WTC11 (cell line): ENCODE data around the gene FAM193A. TPM values are rescaled to one million over a fixed set of nuclear protein-coding genes. Genes with fewer than 3 reads are reported as not detected.
A peak's percentile ranks its signal among the peaks of the same experiment; 100 is the strongest.

Experiments
- ATAC-seq: fragments of 200-7000 bp; cut with Tn5 transposase; 2 replicates; pipeline ENCODE4 v1.10.0; 2021; ENCODE audit warnings: mild to moderate bottlenecking, moderate library complexity
- CTCF ChIA-PET: fragments of 300-600 bp; sonication (Branson Sonifier 250); formaldehyde crosslinking; loops from one replicate; lab custom pipeline; 2021; ENCODE audit warnings: antibody characterized with exemption; lab: Charles Lee
- POLR2A ChIA-PET: fragments of 350-600 bp; sonication (Branson Sonifier 250); formaldehyde crosslinking; loops from one replicate; lab custom pipeline; 2021; ENCODE audit warnings: antibody characterized with exemption; lab: Charles Lee
- DNase-seq: peaks from one replicate; pipeline ENCODE4 v3.0.0; 2021; ENCODE audit warnings: low spot score
- H3K27ac Mint-ChIP-seq: 2 replicates; pipeline ENCODE4 v1.8.0; 2021; ENCODE audit warnings: mixed read lengths
- H3K27me3 Mint-ChIP-seq: 2 replicates; pipeline ENCODE4 v1.8.0; 2021; ENCODE audit warnings: low read depth, mild to moderate bottlenecking, moderate library complexity, mixed read lengths
- H3K36me3 Mint-ChIP-seq: 2 replicates; pipeline ENCODE4 v1.8.0; 2021; ENCODE audit warnings: mixed read lengths
- H3K4me1 Mint-ChIP-seq: 2 replicates; pipeline ENCODE4 v1.8.0; 2022; ENCODE audit warnings: mixed read lengths
- H3K4me3 Mint-ChIP-seq: 2 replicates; pipeline ENCODE4 v1.8.0; 2021; ENCODE audit warnings: mild to moderate bottlenecking, moderate library complexity, mixed read lengths
- H3K9me3 Mint-ChIP-seq: 2 replicates; pipeline ENCODE4 v1.8.0; 2021; ENCODE audit warnings: mixed read lengths
- CBFB ChIP-seq: sonication (generic); formaldehyde crosslinking; IDR thresholded peaks from 2 replicates; pipeline ENCODE4 v1.8.1; 2022; ENCODE audit warnings: mild to moderate bottlenecking, low read depth, missing genetic modification reagents
- CREM ChIP-seq: sonication (generic); formaldehyde crosslinking; IDR thresholded peaks from 2 replicates; pipeline ENCODE4 v1.8.1; 2022; ENCODE audit warnings: mild to moderate bottlenecking, missing genetic modification reagents, moderate library complexity
- ETV6 ChIP-seq: sonication (generic); formaldehyde crosslinking; IDR thresholded peaks from 2 replicates; pipeline ENCODE4 v1.8.1; 2022; ENCODE audit warnings: mild to moderate bottlenecking, missing genetic modification reagents
- FOXJ3 ChIP-seq: sonication (generic); formaldehyde crosslinking; IDR thresholded peaks from 2 replicates; pipeline ENCODE4 v1.9.0; 2021; ENCODE audit warnings: missing genetic modification reagents, mild to moderate bottlenecking, borderline replicate concordance
- FOXK1 ChIP-seq: sonication (generic); formaldehyde crosslinking; IDR thresholded peaks from 2 replicates; pipeline ENCODE4 v1.8.0; 2022; ENCODE audit warnings: mild to moderate bottlenecking, moderate library complexity, missing genetic modification reagents
- MYBL2 ChIP-seq: sonication (generic); formaldehyde crosslinking; IDR thresholded peaks from 2 replicates; pipeline ENCODE4 v1.8.1; 2023; ENCODE audit warnings: mild to moderate bottlenecking, moderate library complexity, missing genetic modification reagents
- NFATC4 ChIP-seq: fragments of 250-450 bp; sonication (Bioruptor Pico); IDR thresholded peaks from 2 replicates; pipeline ENCODE4 v1.9.0; 2021; ENCODE audit warnings: mild to moderate bottlenecking
- NR1H2 ChIP-seq: sonication (generic); formaldehyde crosslinking; IDR thresholded peaks from 2 replicates; pipeline ENCODE4 v1.9.0; 2021; ENCODE audit warnings: mild to moderate bottlenecking, moderate library complexity, missing genetic modification reagents
- TP53 ChIP-seq: sonication (generic); formaldehyde crosslinking; IDR thresholded peaks from 2 replicates; pipeline ENCODE4 v1.8.1; 2023; ENCODE audit warnings: mild to moderate bottlenecking, missing genetic modification reagents
- ZNF219 ChIP-seq: sonication (generic); formaldehyde crosslinking; IDR thresholded peaks from 2 replicates; pipeline ENCODE4 v1.8.0; 2023; ENCODE audit warnings: missing genetic modification reagents, mild to moderate bottlenecking, borderline replicate concordance
- ZNF317 ChIP-seq: sonication (generic); formaldehyde crosslinking; IDR thresholded peaks from 2 replicates; pipeline ENCODE4 v1.8.1; 2023; ENCODE audit warnings: low read depth, mild to moderate bottlenecking, moderate library complexity, missing genetic modification reagents, borderline replicate concordance
- total RNA-seq: library from RNA; stranded (reverse); gene quantifications from 3 replicates; pipeline ENCODE4 v1.2.3, GENCODE V29; 2021
- TF ChIP-seq, protein P1 (sequence below): sonication (generic); formaldehyde crosslinking; IDR thresholded peaks from 2 replicates; pipeline ENCODE4 v1.8.1; 2022; ENCODE audit warnings: mild to moderate bottlenecking, missing genetic modification reagents, moderate library complexity, borderline replicate concordance
- TF ChIP-seq, protein P2 (sequence below): fragments of 250-450 bp; sonication (Bioruptor Pico); IDR thresholded peaks from 2 replicates; pipeline ENCODE4 v1.9.0; 2021; ENCODE audit warnings: mild to moderate bottlenecking
- TF ChIP-seq, protein P3 (sequence below): fragments of 250-450 bp; sonication (Bioruptor Pico); IDR thresholded peaks from 2 replicates; pipeline ENCODE4 v1.9.0; 2021; ENCODE audit warnings: mild to moderate bottlenecking
- TF ChIP-seq, protein P4 (sequence below): sonication (generic); formaldehyde crosslinking; IDR thresholded peaks from 2 replicates; pipeline ENCODE4 v1.8.1; 2023; ENCODE audit warnings: mild to moderate bottlenecking, missing genetic modification reagents, borderline replicate concordance
- TF ChIP-seq, protein P5 (sequence below): sonication (generic); formaldehyde crosslinking; IDR thresholded peaks from 2 replicates; pipeline ENCODE4 v1.8.1; 2023; ENCODE audit warnings: mild to moderate bottlenecking, missing genetic modification reagents, moderate library complexity
- TF ChIP-seq, protein P6 (sequence below): sonication (generic); formaldehyde crosslinking; IDR thresholded peaks from 2 replicates; pipeline ENCODE4 v1.8.0; 2022; ENCODE audit warnings: missing genetic modification reagents
- TF ChIP-seq, protein P7 (sequence below): sonication (generic); formaldehyde crosslinking; IDR thresholded peaks from 2 replicates; pipeline ENCODE4 v1.8.1; 2023; ENCODE audit warnings: mild to moderate bottlenecking, missing genetic modification reagents, moderate library complexity
- TF ChIP-seq, protein P8 (sequence below): sonication (generic); formaldehyde crosslinking; IDR thresholded peaks from 2 replicates; pipeline ENCODE4 v1.8.0; 2022; ENCODE audit warnings: mild to moderate bottlenecking, missing genetic modification reagents

The FAM193A gene
- total RNA-seq, 1 experiment from 2014 or later: 28.1 TPM

DNA sequence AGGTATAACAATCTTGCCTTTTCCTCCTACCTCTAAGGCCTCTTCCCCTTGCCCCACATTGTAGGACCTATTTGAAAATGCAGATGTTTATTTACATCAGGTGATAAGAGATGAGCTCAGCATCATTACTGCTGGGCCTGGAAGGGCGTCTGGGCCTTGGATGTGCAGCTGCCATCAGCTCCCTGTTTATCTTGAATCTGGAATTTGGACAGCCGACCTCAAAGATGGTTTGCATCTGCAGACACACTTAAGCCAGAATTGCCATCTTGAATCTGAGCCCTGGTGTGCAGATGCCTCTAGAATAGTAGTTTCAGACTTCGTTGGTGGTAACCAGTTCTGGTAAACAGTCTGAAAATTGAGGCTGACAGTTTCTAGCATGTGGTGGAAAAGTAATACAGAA is 59.0 kb downstream of the FAM193A start (continued):
- TF ChIP-seq, protein P1, sequence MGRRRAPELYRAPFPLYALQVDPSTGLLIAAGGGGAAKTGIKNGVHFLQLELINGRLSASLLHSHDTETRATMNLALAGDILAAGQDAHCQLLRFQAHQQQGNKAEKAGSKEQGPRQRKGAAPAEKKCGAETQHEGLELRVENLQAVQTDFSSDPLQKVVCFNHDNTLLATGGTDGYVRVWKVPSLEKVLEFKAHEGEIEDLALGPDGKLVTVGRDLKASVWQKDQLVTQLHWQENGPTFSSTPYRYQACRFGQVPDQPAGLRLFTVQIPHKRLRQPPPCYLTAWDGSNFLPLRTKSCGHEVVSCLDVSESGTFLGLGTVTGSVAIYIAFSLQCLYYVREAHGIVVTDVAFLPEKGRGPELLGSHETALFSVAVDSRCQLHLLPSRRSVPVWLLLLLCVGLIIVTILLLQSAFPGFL (CRISPR knock-in tag): no peak
- no peak for TF ChIP-seq ETV6 (CRISPR knock-in tag)
- TF ChIP-seq FOXK1 (CRISPR knock-in tag): no peak
- TF ChIP-seq FOXJ3 (CRISPR knock-in tag): no peak

DNA sequence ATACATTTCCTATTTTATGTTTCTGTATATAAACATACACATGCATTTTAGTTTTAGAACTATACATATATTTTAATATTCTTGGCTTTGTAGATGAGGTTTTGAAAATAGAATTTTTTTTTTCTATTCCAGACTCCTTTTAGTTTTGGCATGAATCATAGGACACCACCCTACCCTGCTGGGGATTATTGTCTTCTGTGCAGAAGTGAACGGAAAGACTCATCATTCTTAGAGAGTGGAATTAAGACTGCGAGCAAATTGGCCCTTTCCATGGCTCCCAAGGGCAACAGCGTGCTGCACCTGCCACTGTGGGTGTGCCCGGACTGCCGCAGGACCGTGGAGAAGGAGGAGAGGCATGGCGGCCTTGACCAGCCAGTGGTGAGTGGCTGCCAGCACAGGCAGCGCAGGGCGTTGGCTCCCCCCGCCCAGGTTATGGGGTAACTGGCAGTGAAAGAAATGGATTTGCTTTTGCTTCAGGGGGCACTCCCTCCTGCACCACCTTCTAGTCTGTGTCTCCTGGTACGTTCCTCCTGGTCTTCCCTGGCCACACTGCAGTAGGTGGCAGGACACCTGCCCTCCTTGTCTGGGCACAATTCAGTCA is 59.6 kb downstream of the FAM193A start:
- Mint-ChIP-seq H3K36me3 (peaks cover 5% of the 10 kb centered on the region; the same call in 1 of the 2 replicates), H3K9me3 (no peaks in the 10 kb centered on the region), H3K27ac (peak overlapping the region; percentile 98), H3K4me1 (peaks cover 95% of the 10 kb centered on the region), H3K27me3 (no peaks in the 10 kb centered on the region), H3K4me3 (no peak overlapping the region)
- ChIA-PET POLR2A (interaction anchor here (1.4 kb wide), 1 partner anchor 25 kb away, joined by 3 read pairs; no protein-coding TSS in a partner anchor), CTCF (no interaction called here)
- ATAC-seq (no peak), DNase-seq (no peak)
- TF ChIP-seq, protein P2, sequence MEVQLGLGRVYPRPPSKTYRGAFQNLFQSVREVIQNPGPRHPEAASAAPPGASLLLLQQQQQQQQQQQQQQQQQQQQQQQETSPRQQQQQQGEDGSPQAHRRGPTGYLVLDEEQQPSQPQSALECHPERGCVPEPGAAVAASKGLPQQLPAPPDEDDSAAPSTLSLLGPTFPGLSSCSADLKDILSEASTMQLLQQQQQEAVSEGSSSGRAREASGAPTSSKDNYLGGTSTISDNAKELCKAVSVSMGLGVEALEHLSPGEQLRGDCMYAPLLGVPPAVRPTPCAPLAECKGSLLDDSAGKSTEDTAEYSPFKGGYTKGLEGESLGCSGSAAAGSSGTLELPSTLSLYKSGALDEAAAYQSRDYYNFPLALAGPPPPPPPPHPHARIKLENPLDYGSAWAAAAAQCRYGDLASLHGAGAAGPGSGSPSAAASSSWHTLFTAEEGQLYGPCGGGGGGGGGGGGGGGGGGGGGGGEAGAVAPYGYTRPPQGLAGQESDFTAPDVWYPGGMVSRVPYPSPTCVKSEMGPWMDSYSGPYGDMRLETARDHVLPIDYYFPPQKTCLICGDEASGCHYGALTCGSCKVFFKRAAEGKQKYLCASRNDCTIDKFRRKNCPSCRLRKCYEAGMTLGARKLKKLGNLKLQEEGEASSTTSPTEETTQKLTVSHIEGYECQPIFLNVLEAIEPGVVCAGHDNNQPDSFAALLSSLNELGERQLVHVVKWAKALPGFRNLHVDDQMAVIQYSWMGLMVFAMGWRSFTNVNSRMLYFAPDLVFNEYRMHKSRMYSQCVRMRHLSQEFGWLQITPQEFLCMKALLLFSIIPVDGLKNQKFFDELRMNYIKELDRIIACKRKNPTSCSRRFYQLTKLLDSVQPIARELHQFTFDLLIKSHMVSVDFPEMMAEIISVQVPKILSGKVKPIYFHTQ (CRISPR knock-in tag): no peak
- TF ChIP-seq MYBL2 (no peak), NFATC4 (no peak), CBFB (no peak), ZNF317 (CRISPR knock-in tag) (no peak), NR1H2 (CRISPR knock-in tag) (no peak), TP53 (no peak), ETV6 (CRISPR knock-in tag) (no peak), CREM (CRISPR knock-in tag) (no peak), ZNF219 (CRISPR knock-in tag) (no peak)
- TF ChIP-seq, protein P3, sequence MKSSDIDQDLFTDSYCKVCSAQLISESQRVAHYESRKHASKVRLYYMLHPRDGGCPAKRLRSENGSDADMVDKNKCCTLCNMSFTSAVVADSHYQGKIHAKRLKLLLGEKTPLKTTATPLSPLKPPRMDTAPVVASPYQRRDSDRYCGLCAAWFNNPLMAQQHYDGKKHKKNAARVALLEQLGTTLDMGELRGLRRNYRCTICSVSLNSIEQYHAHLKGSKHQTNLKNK: no peak
- TF ChIP-seq, protein P4, sequence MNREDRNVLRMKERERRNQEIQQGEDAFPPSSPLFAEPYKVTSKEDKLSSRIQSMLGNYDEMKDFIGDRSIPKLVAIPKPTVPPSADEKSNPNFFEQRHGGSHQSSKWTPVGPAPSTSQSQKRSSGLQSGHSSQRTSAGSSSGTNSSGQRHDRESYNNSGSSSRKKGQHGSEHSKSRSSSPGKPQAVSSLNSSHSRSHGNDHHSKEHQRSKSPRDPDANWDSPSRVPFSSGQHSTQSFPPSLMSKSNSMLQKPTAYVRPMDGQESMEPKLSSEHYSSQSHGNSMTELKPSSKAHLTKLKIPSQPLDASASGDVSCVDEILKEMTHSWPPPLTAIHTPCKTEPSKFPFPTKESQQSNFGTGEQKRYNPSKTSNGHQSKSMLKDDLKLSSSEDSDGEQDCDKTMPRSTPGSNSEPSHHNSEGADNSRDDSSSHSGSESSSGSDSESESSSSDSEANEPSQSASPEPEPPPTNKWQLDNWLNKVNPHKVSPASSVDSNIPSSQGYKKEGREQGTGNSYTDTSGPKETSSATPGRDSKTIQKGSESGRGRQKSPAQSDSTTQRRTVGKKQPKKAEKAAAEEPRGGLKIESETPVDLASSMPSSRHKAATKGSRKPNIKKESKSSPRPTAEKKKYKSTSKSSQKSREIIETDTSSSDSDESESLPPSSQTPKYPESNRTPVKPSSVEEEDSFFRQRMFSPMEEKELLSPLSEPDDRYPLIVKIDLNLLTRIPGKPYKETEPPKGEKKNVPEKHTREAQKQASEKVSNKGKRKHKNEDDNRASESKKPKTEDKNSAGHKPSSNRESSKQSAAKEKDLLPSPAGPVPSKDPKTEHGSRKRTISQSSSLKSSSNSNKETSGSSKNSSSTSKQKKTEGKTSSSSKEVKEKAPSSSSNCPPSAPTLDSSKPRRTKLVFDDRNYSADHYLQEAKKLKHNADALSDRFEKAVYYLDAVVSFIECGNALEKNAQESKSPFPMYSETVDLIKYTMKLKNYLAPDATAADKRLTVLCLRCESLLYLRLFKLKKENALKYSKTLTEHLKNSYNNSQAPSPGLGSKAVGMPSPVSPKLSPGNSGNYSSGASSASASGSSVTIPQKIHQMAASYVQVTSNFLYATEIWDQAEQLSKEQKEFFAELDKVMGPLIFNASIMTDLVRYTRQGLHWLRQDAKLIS (CRISPR knock-in tag): no peak
- TF ChIP-seq, protein P5, sequence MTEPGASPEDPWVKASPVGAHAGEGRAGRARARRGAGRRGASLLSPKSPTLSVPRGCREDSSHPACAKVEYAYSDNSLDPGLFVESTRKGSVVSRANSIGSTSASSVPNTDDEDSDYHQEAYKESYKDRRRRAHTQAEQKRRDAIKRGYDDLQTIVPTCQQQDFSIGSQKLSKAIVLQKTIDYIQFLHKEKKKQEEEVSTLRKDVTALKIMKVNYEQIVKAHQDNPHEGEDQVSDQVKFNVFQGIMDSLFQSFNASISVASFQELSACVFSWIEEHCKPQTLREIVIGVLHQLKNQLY (CRISPR knock-in tag): no peak
- TF ChIP-seq, protein P1 (CRISPR knock-in tag): no peak
- TF ChIP-seq, protein P6, sequence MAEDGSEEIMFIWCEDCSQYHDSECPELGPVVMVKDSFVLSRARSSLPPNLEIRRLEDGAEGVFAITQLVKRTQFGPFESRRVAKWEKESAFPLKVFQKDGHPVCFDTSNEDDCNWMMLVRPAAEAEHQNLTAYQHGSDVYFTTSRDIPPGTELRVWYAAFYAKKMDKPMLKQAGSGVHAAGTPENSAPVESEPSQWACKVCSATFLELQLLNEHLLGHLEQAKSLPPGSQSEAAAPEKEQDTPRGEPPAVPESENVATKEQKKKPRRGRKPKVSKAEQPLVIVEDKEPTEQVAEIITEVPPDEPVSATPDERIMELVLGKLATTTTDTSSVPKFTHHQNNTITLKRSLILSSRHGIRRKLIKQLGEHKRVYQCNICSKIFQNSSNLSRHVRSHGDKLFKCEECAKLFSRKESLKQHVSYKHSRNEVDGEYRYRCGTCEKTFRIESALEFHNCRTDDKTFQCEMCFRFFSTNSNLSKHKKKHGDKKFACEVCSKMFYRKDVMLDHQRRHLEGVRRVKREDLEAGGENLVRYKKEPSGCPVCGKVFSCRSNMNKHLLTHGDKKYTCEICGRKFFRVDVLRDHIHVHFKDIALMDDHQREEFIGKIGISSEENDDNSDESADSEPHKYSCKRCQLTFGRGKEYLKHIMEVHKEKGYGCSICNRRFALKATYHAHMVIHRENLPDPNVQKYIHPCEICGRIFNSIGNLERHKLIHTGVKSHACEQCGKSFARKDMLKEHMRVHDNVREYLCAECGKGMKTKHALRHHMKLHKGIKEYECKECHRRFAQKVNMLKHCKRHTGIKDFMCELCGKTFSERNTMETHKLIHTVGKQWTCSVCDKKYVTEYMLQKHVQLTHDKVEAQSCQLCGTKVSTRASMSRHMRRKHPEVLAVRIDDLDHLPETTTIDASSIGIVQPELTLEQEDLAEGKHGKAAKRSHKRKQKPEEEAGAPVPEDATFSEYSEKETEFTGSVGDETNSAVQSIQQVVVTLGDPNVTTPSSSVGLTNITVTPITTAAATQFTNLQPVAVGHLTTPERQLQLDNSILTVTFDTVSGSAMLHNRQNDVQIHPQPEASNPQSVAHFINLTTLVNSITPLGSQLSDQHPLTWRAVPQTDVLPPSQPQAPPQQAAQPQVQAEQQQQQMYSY: no peak
- TF ChIP-seq, protein P7, sequence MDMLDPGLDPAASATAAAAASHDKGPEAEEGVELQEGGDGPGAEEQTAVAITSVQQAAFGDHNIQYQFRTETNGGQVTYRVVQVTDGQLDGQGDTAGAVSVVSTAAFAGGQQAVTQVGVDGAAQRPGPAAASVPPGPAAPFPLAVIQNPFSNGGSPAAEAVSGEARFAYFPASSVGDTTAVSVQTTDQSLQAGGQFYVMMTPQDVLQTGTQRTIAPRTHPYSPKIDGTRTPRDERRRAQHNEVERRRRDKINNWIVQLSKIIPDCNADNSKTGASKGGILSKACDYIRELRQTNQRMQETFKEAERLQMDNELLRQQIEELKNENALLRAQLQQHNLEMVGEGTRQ (CRISPR knock-in tag): no peak
- TF ChIP-seq, protein P8, sequence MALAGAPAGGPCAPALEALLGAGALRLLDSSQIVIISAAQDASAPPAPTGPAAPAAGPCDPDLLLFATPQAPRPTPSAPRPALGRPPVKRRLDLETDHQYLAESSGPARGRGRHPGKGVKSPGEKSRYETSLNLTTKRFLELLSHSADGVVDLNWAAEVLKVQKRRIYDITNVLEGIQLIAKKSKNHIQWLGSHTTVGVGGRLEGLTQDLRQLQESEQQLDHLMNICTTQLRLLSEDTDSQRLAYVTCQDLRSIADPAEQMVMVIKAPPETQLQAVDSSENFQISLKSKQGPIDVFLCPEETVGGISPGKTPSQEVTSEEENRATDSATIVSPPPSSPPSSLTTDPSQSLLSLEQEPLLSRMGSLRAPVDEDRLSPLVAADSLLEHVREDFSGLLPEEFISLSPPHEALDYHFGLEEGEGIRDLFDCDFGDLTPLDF: no peak
